OCI-LY7 (cell line): ENCODE measurements around the gene IBTK. TPM values are rescaled to one million over a fixed set of nuclear protein-coding genes. Genes with fewer than 3 reads are reported as not detected.

Experiments used
- BruUV-seq: library from RNA; stranded (reverse); fragments of 400-500 nt; replicated peaks from 2 replicates; lab custom pipeline; 2021; lab: Mats Ljungman, UMichigan
- CTCF ChIA-PET: fragments of 300-600 bp; sonication (Branson Sonifier 250); formaldehyde crosslinking; loops from one replicate; lab custom pipeline; 2022; ENCODE audit warnings: antibody characterized with exemption; ENCODE audit not compliant: unreplicated experiment; lab: Charles Lee
- POLR2A ChIA-PET: fragments of 300-600 bp; sonication (Branson Sonifier 250); formaldehyde crosslinking; loops from one replicate; lab custom pipeline; 2022; ENCODE audit warnings: antibody characterized with exemption; lab: Charles Lee
- DNase-seq: peaks from one replicate; pipeline ENCODE4 v3.0.0-alpha.2; 2015; ENCODE audit warnings: low spot score
- H2AFZ ChIP-seq: fragments of 200-600 bp; sonication (generic), shearing (Covaris generic); 2 replicates; pipeline ENCODE4 v1.6.1; 2014; ENCODE audit warnings: mild to moderate bottlenecking, antibody characterized with exemption, low read length, moderate library complexity
- H3K27ac ChIP-seq: fragments of 200-600 bp; sonication (generic); 2 replicates; pipeline ENCODE4 v1.5.1; 2014; ENCODE audit warnings: mixed run types, low read depth, mild to moderate bottlenecking, moderate library complexity, low read length, inconsistent platforms; ENCODE audit not compliant: poor library complexity, severe bottlenecking
- H3K36me3 ChIP-seq: fragments of 200-600 bp; sonication (generic); 2 replicates; pipeline ENCODE4 v1.6.1; 2014; ENCODE audit warnings: mild to moderate bottlenecking, antibody characterized with exemption, low read length, moderate library complexity, mixed read lengths; ENCODE audit not compliant: insufficient read depth
- H3K4me1 ChIP-seq: fragments of 200-600 bp; sonication (generic); 2 replicates; pipeline ENCODE4 v1.5.1; 2014; ENCODE audit warnings: mild to moderate bottlenecking, low read length; ENCODE audit not compliant: insufficient read depth, poor library complexity, severe bottlenecking
- H3K4me2 ChIP-seq: fragments of 200-600 bp; sonication (generic); 2 replicates; pipeline ENCODE4 v1.6.1; 2014; ENCODE audit warnings: mild to moderate bottlenecking, low read length
- H3K4me3 ChIP-seq: fragments of 200-600 bp; sonication (generic); 2 replicates; pipeline ENCODE4 v1.5.1; 2014; ENCODE audit warnings: mild to moderate bottlenecking, low read depth, low read length; ENCODE audit not compliant: poor library complexity, severe bottlenecking
- H3K79me2 ChIP-seq: fragments of 200-600 bp; sonication (generic); 2 replicates; pipeline ENCODE4 v1.6.1; 2016; ENCODE audit warnings: low read depth, mild to moderate bottlenecking, low read length, moderate library complexity, mixed read lengths; ENCODE audit not compliant: insufficient read depth
- H3K9me2 ChIP-seq: fragments of 200-600 bp; sonication (generic); 2 replicates; pipeline ENCODE4 v1.6.1; 2016; ENCODE audit warnings: mild to moderate bottlenecking, low read length, mixed read lengths; ENCODE audit not compliant: insufficient read depth
- H3K9me3 ChIP-seq: fragments of 200-600 bp; sonication (generic); 2 replicates; pipeline ENCODE4 v1.6.1; 2014; ENCODE audit warnings: mild to moderate bottlenecking, mixed run types, low read length, mixed read lengths
- H4K20me1 ChIP-seq: fragments of 200-600 bp; sonication (generic); 2 replicates; pipeline ENCODE4 v1.6.1; 2014; ENCODE audit warnings: mild to moderate bottlenecking, antibody characterized with exemption, low read length, moderate library complexity, mixed read lengths; ENCODE audit not compliant: insufficient read depth
- EZH2phosphoT487 ChIP-seq: fragments of 200-600 bp; sonication (generic); IDR thresholded peaks from 2 replicates; pipeline ENCODE4 v1.6.1; 2018; ENCODE audit warnings: low read depth, borderline replicate concordance, mild to moderate bottlenecking, mixed run types, antibody characterized with exemption, low read length, moderate library complexity, mixed read lengths
- intact Hi-C: fragments of 100-400 bp; cut with micrococcal nuclease; formaldehyde crosslinking; loops from one replicate; pipeline ENCODE4 v1.10.0; 2022; ENCODE audit not compliant: unreplicated experiment
- total RNA-seq, 2 experiments: library from RNA; depleted of rRNA in 1 of 2; stranded (reverse); fragments of >200 nt in 1 of 2; shearing (Covaris generic) in 1 of 2; gene quantifications; 2 replicates each; pipeline ENCODE4 v1.2.3, GENCODE V29; 2014 to 2022
- TF ChIP-seq, protein P1 (sequence below): fragments of 200-600 bp; sonication (generic); conservative IDR thresholded peaks from 2 replicates; pipeline ENCODE4 v1.5.1; 2014; ENCODE audit warnings: mild to moderate bottlenecking, antibody characterized with exemption, low read length, moderate library complexity, mixed read lengths

IBTK gene
- total RNA-seq, 2 experiments from 2014 or later, result 18.6 to 31.0 TPM

DNA sequence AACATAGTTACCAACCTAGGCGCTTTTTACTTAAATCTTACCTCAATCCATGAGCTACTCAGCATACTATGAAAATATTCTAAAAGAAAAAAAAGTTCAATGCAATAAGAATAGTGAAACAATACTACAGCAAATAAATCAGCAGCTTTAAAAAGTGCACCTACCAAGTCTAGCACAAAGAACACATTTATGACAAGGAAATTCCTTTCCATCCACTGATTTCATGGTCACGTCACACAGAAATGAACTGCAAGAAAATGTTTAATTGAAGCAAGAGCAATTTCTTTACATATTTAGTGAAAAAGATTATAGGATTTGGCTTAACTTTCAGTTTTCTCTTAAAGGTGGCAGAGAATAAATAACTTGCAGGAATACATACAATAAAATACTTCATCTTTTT, 36.2 kb downstream of the IBTK start:
- no peaks in the 10 kb centered on the region for H3K9me3 ChIP-seq
- H3K9me2 ChIP-seq, result no peaks in the 10 kb centered on the region
- no peaks in the 10 kb centered on the region for H3K79me2 ChIP-seq
- H3K4me2 ChIP-seq, result no peak overlapping the region
- H3K27ac ChIP-seq, result no peak overlapping the region
- H4K20me1 ChIP-seq, result no peaks in the 10 kb centered on the region
- intact Hi-C loops, result no loop called here
- TF ChIP-seq, protein P1, sequence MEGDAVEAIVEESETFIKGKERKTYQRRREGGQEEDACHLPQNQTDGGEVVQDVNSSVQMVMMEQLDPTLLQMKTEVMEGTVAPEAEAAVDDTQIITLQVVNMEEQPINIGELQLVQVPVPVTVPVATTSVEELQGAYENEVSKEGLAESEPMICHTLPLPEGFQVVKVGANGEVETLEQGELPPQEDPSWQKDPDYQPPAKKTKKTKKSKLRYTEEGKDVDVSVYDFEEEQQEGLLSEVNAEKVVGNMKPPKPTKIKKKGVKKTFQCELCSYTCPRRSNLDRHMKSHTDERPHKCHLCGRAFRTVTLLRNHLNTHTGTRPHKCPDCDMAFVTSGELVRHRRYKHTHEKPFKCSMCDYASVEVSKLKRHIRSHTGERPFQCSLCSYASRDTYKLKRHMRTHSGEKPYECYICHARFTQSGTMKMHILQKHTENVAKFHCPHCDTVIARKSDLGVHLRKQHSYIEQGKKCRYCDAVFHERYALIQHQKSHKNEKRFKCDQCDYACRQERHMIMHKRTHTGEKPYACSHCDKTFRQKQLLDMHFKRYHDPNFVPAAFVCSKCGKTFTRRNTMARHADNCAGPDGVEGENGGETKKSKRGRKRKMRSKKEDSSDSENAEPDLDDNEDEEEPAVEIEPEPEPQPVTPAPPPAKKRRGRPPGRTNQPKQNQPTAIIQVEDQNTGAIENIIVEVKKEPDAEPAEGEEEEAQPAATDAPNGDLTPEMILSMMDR, result no peak
- TF ChIP-seq EZH2phosphoT487, result no peak
- ChIA-PET POLR2A (interaction anchor here (0.7 to 1.3 kb wide), 6 partner anchors 9 to 966 kb away, joined by 3 to 11 read pairs (median 3); no protein-coding TSS in a partner anchor), CTCF (interaction anchor here (0.9 kb wide), 1 partner anchor 19 kb away, joined by 3 read pairs; no protein-coding TSS in a partner anchor)
- H3K4me3 ChIP-seq, result no peak overlapping the region
- no peak for DNase-seq
- no peaks in the 10 kb centered on the region for H3K4me1 ChIP-seq
- no peak overlapping the region for H2AFZ ChIP-seq
- no TSS peak for BruUV-seq
- peaks cover 83% of the 10 kb centered on the region for H3K36me3 ChIP-seq

DNA sequence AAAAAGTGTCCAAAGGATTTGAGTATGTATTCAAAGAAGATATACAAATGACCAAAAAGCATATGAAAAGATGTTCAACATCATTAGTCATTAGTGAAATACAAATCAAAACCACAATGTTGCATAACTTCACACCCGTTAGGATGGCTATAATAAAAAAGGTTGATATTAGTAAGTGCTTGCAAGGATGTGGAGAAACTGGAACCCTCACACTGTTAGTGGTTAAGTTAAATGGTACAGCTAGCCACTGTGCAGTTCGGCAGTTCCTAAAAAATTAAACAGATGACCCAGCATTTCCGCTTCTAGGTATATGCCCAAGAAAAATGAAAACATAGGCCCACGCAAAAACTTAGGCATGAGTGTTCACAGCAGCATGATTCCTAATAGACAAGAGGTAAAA, 38.6 kb downstream of the IBTK start:
- Histone ChIP-seq H3K4me2 (no peak overlapping the region), H3K27ac (no peak overlapping the region), H3K4me3 (no peak overlapping the region), H3K9me2 (no peaks in the 10 kb centered on the region), H3K79me2 (no peaks in the 10 kb centered on the region), H2AFZ (no peak overlapping the region), H3K4me1 (no peaks in the 10 kb centered on the region), H4K20me1 (no peaks in the 10 kb centered on the region), H3K36me3 (peaks cover 72% of the 10 kb centered on the region), H3K9me3 (no peaks in the 10 kb centered on the region)
- ChIA-PET POLR2A (no interaction called here), CTCF (no interaction called here)
- TF ChIP-seq, protein P1, result no peak
- no peak for TF ChIP-seq EZH2phosphoT487
- no TSS peak for BruUV-seq
- DNase-seq, result no peak
- intact Hi-C loops, result no loop called here

DNA sequence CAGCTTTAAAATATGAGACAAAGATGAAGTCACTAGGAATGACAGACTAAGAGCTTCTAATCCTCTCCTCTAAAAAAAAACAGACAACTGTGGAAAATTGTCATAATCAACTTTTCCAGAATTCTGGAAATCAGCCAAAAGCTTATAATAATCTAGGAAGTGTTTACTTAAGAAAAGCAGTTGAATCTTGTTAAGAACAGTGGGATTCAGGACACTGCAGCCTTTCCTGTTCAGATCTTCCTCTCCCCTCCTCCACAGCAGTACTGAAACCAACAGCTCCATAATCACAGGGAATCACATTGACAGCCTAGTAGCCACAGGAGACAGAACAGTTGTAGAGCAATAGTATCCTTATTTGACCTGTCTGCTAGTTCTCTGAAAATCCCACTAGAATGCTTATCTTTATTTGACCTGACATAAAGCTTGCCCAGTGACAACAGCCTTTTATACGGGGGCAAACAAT, 41.6 kb downstream of the IBTK start:
- Histone ChIP-seq H4K20me1 (no peaks in the 10 kb centered on the region), H3K4me3 (no peak overlapping the region), H3K9me3 (no peaks in the 10 kb centered on the region), H3K4me2 (no peak overlapping the region), H3K27ac (no peak overlapping the region), H2AFZ (no peak overlapping the region), H3K4me1 (no peaks in the 10 kb centered on the region), H3K9me2 (no peaks in the 10 kb centered on the region), H3K79me2 (no peaks in the 10 kb centered on the region), H3K36me3 (peaks cover 71% of the 10 kb centered on the region)
- ChIA-PET CTCF (no interaction called here), POLR2A (interaction anchor here (1.1 to 1.3 kb wide), 2 partner anchors 10 to 24 kb away, joined by 3 to 4 read pairs; no protein-coding TSS in a partner anchor)
- no peak for TF ChIP-seq EZH2phosphoT487
- TF ChIP-seq, protein P1, result no peak
- no TSS peak for BruUV-seq
- intact Hi-C loops, result no loop called here
- DNase-seq, result no peak
